ENCODE measurements around the gene TIGD6.

The TIGD6 gene

DNA sequence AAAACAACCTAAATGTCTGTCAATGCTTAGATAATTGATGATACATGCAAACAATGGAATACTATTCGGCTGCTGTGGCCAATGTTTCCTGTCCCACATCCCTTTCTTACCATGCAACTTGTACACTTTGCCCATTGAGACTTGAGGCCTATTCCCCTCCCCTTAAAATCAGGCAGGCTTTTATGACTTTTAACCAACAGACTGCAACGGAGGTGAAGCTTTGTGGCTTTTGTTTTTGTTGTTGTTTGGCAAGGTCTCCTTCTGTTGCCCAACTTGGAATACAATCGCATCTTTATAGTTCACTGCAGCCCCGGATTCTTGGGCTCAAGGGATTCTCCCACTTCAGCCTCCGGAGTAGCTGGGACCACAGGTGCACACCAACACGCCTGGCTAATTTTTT lies 45.7 kb downstream of the TIGD6 start:
- DNase-seq (ENCODE audit: extremely low read depth, insufficient read length), result no peak
- TF ChIP-seq, protein P1, sequence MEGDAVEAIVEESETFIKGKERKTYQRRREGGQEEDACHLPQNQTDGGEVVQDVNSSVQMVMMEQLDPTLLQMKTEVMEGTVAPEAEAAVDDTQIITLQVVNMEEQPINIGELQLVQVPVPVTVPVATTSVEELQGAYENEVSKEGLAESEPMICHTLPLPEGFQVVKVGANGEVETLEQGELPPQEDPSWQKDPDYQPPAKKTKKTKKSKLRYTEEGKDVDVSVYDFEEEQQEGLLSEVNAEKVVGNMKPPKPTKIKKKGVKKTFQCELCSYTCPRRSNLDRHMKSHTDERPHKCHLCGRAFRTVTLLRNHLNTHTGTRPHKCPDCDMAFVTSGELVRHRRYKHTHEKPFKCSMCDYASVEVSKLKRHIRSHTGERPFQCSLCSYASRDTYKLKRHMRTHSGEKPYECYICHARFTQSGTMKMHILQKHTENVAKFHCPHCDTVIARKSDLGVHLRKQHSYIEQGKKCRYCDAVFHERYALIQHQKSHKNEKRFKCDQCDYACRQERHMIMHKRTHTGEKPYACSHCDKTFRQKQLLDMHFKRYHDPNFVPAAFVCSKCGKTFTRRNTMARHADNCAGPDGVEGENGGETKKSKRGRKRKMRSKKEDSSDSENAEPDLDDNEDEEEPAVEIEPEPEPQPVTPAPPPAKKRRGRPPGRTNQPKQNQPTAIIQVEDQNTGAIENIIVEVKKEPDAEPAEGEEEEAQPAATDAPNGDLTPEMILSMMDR (IDR thresholded peaks at IDR 0.05; ENCODE audit: insufficient read depth, low read length, poor library complexity, severe bottlenecking), result no peak

DNA sequence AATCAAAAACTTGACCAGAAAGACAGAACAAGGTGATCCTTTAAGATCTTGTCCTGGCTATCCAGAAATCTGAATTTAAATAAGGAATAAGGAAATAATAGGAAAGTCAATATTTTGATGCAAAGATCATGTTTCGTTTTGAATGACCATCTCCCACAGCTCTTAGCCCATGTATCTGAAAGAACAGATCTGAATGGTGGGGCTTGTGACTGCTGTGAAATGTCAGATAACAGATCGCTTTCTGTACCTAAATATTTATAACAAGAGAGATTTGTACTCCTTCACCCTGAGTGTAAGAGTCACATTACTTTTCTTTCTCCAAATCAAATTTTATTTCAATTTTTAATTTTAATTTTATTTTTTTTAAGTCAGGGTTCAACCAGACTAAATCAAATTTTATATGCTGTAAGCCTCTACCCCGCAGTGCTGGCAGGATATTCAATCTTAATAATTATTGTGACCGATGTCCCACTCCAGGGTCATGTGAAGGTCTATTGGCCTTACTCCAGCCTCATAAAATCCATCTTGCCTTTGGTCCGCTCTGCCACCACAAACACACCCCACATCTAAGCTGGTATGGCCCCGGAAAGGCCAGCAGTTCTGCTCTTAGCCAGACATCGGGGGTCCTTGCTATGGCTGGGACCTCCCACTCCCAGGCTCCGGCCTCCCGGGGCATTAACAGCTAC lies 46.9 kb downstream of the TIGD6 start:
- no peak for DNase-seq (ENCODE audit: extremely low read depth, insufficient read length)
- no peaks in the 10 kb centered on the region for H3K36me3 ChIP-seq (ENCODE audit: control insufficient read depth, insufficient read depth, low read length)
- no peak overlapping the region for H3K4me3 ChIP-seq (replicated peaks; ENCODE audit: low read depth, low read length)
- no peaks in the 10 kb centered on the region for H3K27me3 ChIP-seq (replicated peaks; ENCODE audit: control insufficient read depth, insufficient read depth, low read length)
- TF ChIP-seq, protein P1 (IDR thresholded peaks at IDR 0.05; ENCODE audit: insufficient read depth, low read length, poor library complexity, severe bottlenecking), result no peak

More for the DNA sequence above, 45.7 kb downstream of the TIGD6 start:
- Histone ChIP-seq H3K4me3 (replicated peaks; ENCODE audit: low read depth, low read length) (no peak overlapping the region), H3K36me3 (ENCODE audit: control insufficient read depth, insufficient read depth, low read length) (no peaks in the 10 kb centered on the region), H3K27me3 (replicated peaks; ENCODE audit: control insufficient read depth, insufficient read depth, low read length) (no peaks in the 10 kb centered on the region)

DNA sequence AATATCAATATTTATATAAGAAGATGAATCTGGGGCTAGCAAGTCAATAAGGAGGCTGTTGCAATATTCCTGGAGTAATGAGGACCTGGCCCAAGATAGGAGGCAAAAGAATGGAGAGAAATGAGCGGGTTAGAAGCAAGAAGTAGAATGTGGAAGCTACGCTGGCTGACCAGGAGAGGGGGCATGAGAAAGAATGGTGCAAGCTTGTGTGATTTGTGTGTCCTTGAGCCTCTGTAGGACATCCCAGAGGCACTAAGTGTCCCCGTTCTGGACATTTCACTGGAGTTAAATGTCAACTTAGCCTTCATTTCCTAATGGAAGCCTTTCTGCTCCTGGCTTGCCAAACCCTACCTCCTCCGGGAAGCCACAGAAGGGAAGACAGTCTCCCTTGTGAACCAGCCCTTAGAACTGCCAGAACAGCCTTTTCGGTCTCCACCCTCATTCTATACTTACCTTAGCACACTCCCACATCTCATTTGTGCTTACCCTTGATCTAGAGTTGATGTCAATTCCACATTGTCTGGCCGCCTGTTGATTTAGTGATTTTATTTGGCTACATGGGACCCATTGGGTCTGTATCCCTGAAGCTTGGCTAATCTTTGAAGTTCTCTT lies 49.2 kb downstream of the TIGD6 start:
- Histone ChIP-seq H3K27me3 (replicated peaks; ENCODE audit: control insufficient read depth, insufficient read depth, low read length) (no peaks in the 10 kb centered on the region), H3K4me3 (replicated peaks; ENCODE audit: low read depth, low read length) (no peak overlapping the region), H3K36me3 (ENCODE audit: control insufficient read depth, insufficient read depth, low read length) (no peaks in the 10 kb centered on the region)
- no peak for DNase-seq (ENCODE audit: extremely low read depth, insufficient read length)
- TF ChIP-seq, protein P1 (IDR thresholded peaks at IDR 0.05; ENCODE audit: insufficient read depth, low read length, poor library complexity, severe bottlenecking), result peak; percentile 6

DNA sequence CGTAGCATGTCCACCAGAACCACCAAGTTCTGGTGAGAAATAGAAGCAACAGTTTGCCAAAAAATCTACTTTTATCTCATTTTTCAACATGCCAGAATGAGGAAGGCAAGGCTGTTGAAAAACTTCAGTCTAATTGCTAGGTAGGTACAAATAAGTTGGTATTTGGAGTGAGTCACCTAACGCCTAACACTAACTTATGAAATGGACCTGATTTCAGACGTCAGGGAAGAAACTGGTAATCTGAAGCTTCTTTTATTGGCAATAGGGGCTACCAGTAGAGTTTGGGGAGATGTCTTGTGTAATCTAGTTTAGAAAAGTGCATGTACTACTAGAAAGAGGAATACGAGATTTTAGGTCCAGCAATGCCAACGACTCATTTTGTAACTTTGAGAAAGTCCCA lies 51.5 kb downstream of the TIGD6 start:
- DNase-seq (ENCODE audit: extremely low read depth, insufficient read length), result no peak
- Histone ChIP-seq H3K36me3 (ENCODE audit: control insufficient read depth, insufficient read depth, low read length) (no peaks in the 10 kb centered on the region), H3K4me3 (replicated peaks; ENCODE audit: low read depth, low read length) (no peak overlapping the region), H3K27me3 (replicated peaks; ENCODE audit: control insufficient read depth, insufficient read depth, low read length) (no peaks in the 10 kb centered on the region)
- TF ChIP-seq, protein P1 (IDR thresholded peaks at IDR 0.05; ENCODE audit: insufficient read depth, low read length, poor library complexity, severe bottlenecking), result no peak

DNA sequence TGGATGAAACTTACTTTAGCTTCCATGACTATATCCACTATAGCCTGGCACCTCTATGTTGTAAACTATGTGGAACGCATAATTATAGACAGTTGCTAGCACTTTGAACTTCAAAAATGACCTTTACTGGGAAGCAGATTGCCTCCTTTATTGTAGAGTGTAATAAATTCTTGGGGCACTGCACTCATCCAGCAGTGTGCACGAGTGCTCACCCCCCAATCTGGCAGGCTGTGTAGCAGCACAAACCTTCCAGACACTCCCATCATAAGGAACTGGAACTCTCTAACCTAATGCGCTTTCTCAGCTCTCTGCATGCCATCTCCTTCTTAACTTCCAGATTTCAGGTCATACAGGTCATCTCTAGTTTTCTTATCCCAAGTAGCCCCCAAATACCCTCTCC lies 54.3 kb downstream of the TIGD6 start:
- no peaks in the 10 kb centered on the region; the same call in 1 of the 2 replicates for H3K27me3 ChIP-seq (replicated peaks; ENCODE audit: control insufficient read depth, insufficient read depth, low read length)

More for the DNA sequence above, 54.3 kb downstream of the TIGD6 start:
- TF ChIP-seq, protein P1 (IDR thresholded peaks at IDR 0.05; ENCODE audit: insufficient read depth, low read length, poor library complexity, severe bottlenecking), result no peak
- H3K4me3 ChIP-seq (replicated peaks; ENCODE audit: low read depth, low read length), result no peak overlapping the region
- no peaks in the 10 kb centered on the region for H3K36me3 ChIP-seq (ENCODE audit: control insufficient read depth, insufficient read depth, low read length)
- no peak for DNase-seq (ENCODE audit: extremely low read depth, insufficient read length)
